Prostate gland (tissue), 2 donors: ENCODE data around the gene GRID1.

Source experiments
- CTCF ChIP-seq, 4 experiments: fragments of 200-600 bp in 2 of 4; fragments of 450-650 bp in 2 of 4; sonication (generic) in 2 of 4; IDR thresholded peaks; 1 replicate in 3 of 4; 2 replicates in 1 of 4; pipeline ENCODE4 v1.5.1; 2016 to 2019; ENCODE audit warnings: antibody characterized with exemption in 4 of 4, mild to moderate bottlenecking in 2 of 4, moderate library complexity in 2 of 4
- POLR2A ChIP-seq: fragments of 450-650 bp; IDR thresholded peaks from one replicate; pipeline ENCODE4 v1.6.1; 2016; ENCODE audit warnings: antibody characterized with exemption, mild to moderate bottlenecking
- POLR2AphosphoS5 ChIP-seq: sonication (generic); formaldehyde crosslinking; IDR thresholded peaks from one replicate; pipeline ENCODE4 v1.6.1; 2017; ENCODE audit warnings: antibody characterized with exemption

DNA sequence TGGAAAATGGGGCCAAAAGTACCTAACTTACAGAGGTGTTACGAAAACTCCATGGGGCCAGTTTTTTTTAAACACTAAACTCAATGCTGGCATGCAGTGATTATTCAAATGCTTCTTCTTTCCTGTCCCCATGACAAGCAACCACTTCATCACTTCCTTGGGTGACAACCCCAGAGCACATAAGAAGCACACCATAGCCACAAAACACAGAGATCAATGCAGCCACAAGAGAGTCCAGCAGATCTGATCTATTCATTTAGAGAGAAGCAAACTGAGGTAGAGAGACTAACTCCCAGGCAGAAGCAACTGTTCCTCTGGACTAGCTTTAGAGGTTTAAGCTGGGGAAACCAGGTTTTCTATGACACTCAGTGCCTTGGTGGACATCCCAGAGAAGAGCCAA, 180.0 kb downstream of the GRID1 start:
- TF ChIP-seq POLR2A (no peak), CTCF (IDR thresholded peaks at IDR 0.05) (no peak), POLR2AphosphoS5 (no peak)
